Measurements from ENCODE around the gene SLC9A7. TPM values are rescaled to one million over a fixed set of nuclear protein-coding genes. Genes with fewer than 3 reads are reported as not detected.
A peak's percentile ranks its signal among the peaks of the same experiment; 100 is the strongest.

Gene SLC9A7
- polyA plus RNA-seq, 3 donors from 2014 or later, result 1.0 to 2.0 (median 1.3) TPM

- H3K36me3 Mint-ChIP-seq, result peaks cover 0 to 4% (median 0%) of the 10 kb centered on the region in 3 donors
- peak; percentile 45 to 64 (median 62) for DNase-seq
- peak overlapping the region; percentile 68 to 85 (median 81) for H3K4me3 Mint-ChIP-seq
- peaks cover 30 to 32% of the 10 kb centered on the region in 2 donors for H3K4me1 Mint-ChIP-seq
- peak overlapping the region in 5 of 6 donors; percentile 20 to 77 (median 66) for H3K27ac Mint-ChIP-seq
- peaks cover 1 to 6% (median 3%) of the 10 kb centered on the region in 3 donors for H3K27me3 Mint-ChIP-seq (ENCODE audit: low read depth in 3 of 3)
- no peaks in the 10 kb centered on the region for H3K9me3 Mint-ChIP-seq
Measured at GRCh38 chrX:46573892-46574773, 184.8 kb downstream of the SLC9A7 start.

- no peaks in the 10 kb centered on the region for H3K9me3 Mint-ChIP-seq
- H3K27ac Mint-ChIP-seq, result peak within 1 kb of the TSS; percentile 66 to 90 (median 77)
- peak; percentile 51 to 63 (median 63) for DNase-seq
- peaks cover 30 to 32% of the 10 kb centered on the region in 2 donors for H3K4me1 Mint-ChIP-seq
- peaks cover 1 to 5% (median 3%) of the 10 kb centered on the region in 3 donors for H3K27me3 Mint-ChIP-seq (ENCODE audit: low read depth in 3 of 3)
- peaks cover 0 to 4% (median 0%) of the 10 kb centered on the region in 3 donors for H3K36me3 Mint-ChIP-seq
- H3K4me3 Mint-ChIP-seq, result peak within 1 kb of the TSS; percentile 68 to 85 (median 81)
Measured at GRCh38 chrX:46573331-46573891, 185.5 kb downstream of the SLC9A7 start, which contains the start of gene CHST7. TSS of gene CHST7 (plus strand) at chrX:46573765. CDS start at chrX:46573932, 167 bp downstream.

- H3K9me3 Mint-ChIP-seq, result no peaks in the 10 kb centered on the region
- H3K36me3 Mint-ChIP-seq, result peaks cover 0 to 4% (median 0%) of the 10 kb centered on the region in 3 donors
- peak; percentile 24 to 26 (median 24) for DNase-seq
- peaks cover 3 to 5% (median 4%) of the 10 kb centered on the region in 3 donors for H3K27me3 Mint-ChIP-seq (ENCODE audit: low read depth in 3 of 3)
- peak overlapping the region; percentile 66 to 90 (median 77) for H3K27ac Mint-ChIP-seq
- H3K4me1 Mint-ChIP-seq, result peaks cover 30 to 32% of the 10 kb centered on the region in 2 donors
- peak overlapping the region; percentile 68 to 85 (median 81) for H3K4me3 Mint-ChIP-seq
Measured at GRCh38 chrX:46572340-46572936, 186.5 kb downstream of the SLC9A7 start.

GRCh38 chrX:46571423-46572339 lies 187.2 kb downstream of the SLC9A7 start:
- H3K4me1 Mint-ChIP-seq, result peaks cover 29 to 31% of the 10 kb centered on the region in 2 donors
- peak overlapping the region in 5 of 6 donors; percentile 15 to 76 (median 73) for H3K27ac Mint-ChIP-seq
- peaks cover 0 to 5% (median 4%) of the 10 kb centered on the region in 3 donors for H3K27me3 Mint-ChIP-seq (ENCODE audit: low read depth in 3 of 3)
- H3K4me3 Mint-ChIP-seq, result peak overlapping the region in 2 of 5 donors; percentile 18 to 68
- H3K36me3 Mint-ChIP-seq, result no peaks in the 10 kb centered on the region
- no peaks in the 10 kb centered on the region for H3K9me3 Mint-ChIP-seq
- DNase-seq, result no peak

GRCh38 chrX:46569621-46570020 lies 189.3 kb downstream of the SLC9A7 start:
- H3K4me1 Mint-ChIP-seq, result peaks cover 17 to 18% of the 10 kb centered on the region in 2 donors
- H3K36me3 Mint-ChIP-seq, result peaks cover 0 to 4% (median 0%) of the 10 kb centered on the region in 3 donors
- H3K4me3 Mint-ChIP-seq, result no peak overlapping the region
- H3K9me3 Mint-ChIP-seq, result no peaks in the 10 kb centered on the region
- H3K27me3 Mint-ChIP-seq (ENCODE audit: low read depth in 3 of 3), result peaks cover 0 to 6% (median 5%) of the 10 kb centered on the region in 3 donors
- no peak for DNase-seq
- no peak overlapping the region for H3K27ac Mint-ChIP-seq

GRCh38 chrX:46567388-46567787 lies 191.5 kb downstream of the SLC9A7 start:
- peaks cover 0 to 8% (median 6%) of the 10 kb centered on the region in 3 donors for H3K27me3 Mint-ChIP-seq (ENCODE audit: low read depth in 3 of 3)
- peaks cover 0 to 4% (median 0%) of the 10 kb centered on the region in 3 donors for H3K36me3 Mint-ChIP-seq
- H3K4me1 Mint-ChIP-seq, result peaks cover 11 to 12% of the 10 kb centered on the region in 2 donors
- no peak overlapping the region for H3K27ac Mint-ChIP-seq
- no peaks in the 10 kb centered on the region for H3K9me3 Mint-ChIP-seq
- DNase-seq, result no peak
- no peak overlapping the region for H3K4me3 Mint-ChIP-seq

GRCh38 chrX:46561824-46562657 lies 196.9 kb downstream of the SLC9A7 start:
- Mint-ChIP-seq H3K9me3 (no peaks in the 10 kb centered on the region), H3K27me3 (ENCODE audit: low read depth in 3 of 3) (peaks cover under 1 to 6% (median 2%) of the 10 kb centered on the region in 3 donors), H3K27ac (peak overlapping the region; percentile 68 to 86 (median 76)), H3K36me3 (peaks cover 0 to 4% (median 0%) of the 10 kb centered on the region in 3 donors), H3K4me1 (peaks cover 13 to 17% of the 10 kb centered on the region in 2 donors), H3K4me3 (peak overlapping the region in 4 of 5 donors; percentile 39 to 79 (median 73))
- peak in 2 of 3 donors; percentile 40 to 47 for DNase-seq

GRCh38 chrX:46559062-46559461 lies 199.9 kb downstream of the SLC9A7 start:
- DNase-seq, result no peak
- no peaks in the 10 kb centered on the region for H3K36me3 Mint-ChIP-seq
- peaks cover 0 to 6% (median 4%) of the 10 kb centered on the region in 3 donors for H3K27me3 Mint-ChIP-seq (ENCODE audit: low read depth in 3 of 3)
- H3K4me1 Mint-ChIP-seq, result peaks cover 13 to 17% of the 10 kb centered on the region in 2 donors
- H3K9me3 Mint-ChIP-seq, result no peaks in the 10 kb centered on the region
- H3K27ac Mint-ChIP-seq, result no peak overlapping the region
- no peak overlapping the region for H3K4me3 Mint-ChIP-seq

GRCh38 chrX:46554942-46555341 lies 204.0 kb downstream of the SLC9A7 start:
- Mint-ChIP-seq H3K4me1 (no peaks in the 10 kb centered on the region), H3K36me3 (no peaks in the 10 kb centered on the region), H3K27me3 (ENCODE audit: low read depth in 3 of 3) (peaks cover 0 to 5% (median 2%) of the 10 kb centered on the region in 3 donors), H3K4me3 (no peak overlapping the region), H3K9me3 (peaks cover 0 to 1% (median 0%) of the 10 kb centered on the region in 6 donors), H3K27ac (no peak overlapping the region)
- DNase-seq, result no peak

GRCh38 chrX:46553935-46554334 lies 205.0 kb downstream of the SLC9A7 start:
- no peak overlapping the region for H3K4me3 Mint-ChIP-seq

GRCh38 chrX:46551494-46552128 lies 207.3 kb downstream of the SLC9A7 start:
- Mint-ChIP-seq H3K4me3 (no peak overlapping the region), H3K36me3 (no peaks in the 10 kb centered on the region), H3K9me3 (peaks cover 0 to 1% (median 0%) of the 10 kb centered on the region in 6 donors), H3K27me3 (ENCODE audit: low read depth in 3 of 3) (peaks cover 0 to 4% (median 2%) of the 10 kb centered on the region in 3 donors), H3K4me1 (peaks cover 4 to 7% of the 10 kb centered on the region in 2 donors), H3K27ac (peak overlapping the region in 1 of 6 donors; percentile 58)
- no peak for DNase-seq

More at GRCh38 chrX:46553935-46554334, 205.0 kb downstream of the SLC9A7 start:
- peaks cover 0 to 5% (median 2%) of the 10 kb centered on the region in 3 donors for H3K27me3 Mint-ChIP-seq (ENCODE audit: low read depth in 3 of 3)
- H3K9me3 Mint-ChIP-seq, result peaks cover 0 to 1% (median 0%) of the 10 kb centered on the region in 6 donors
- no peaks in the 10 kb centered on the region for H3K4me1 Mint-ChIP-seq
- H3K36me3 Mint-ChIP-seq, result no peaks in the 10 kb centered on the region
- DNase-seq, result no peak
- no peak overlapping the region for H3K27ac Mint-ChIP-seq
